GM19324 (cell line): ENCODE data around the gene GCH1.
"Not testable (repeated sequence)": the region's sequence is repeated elsewhere in the genome, so short reads cannot be mapped to it uniquely, and the experiment has no call there.

Source experiments
- ATAC-seq: cut with Tn5 transposase; IDR thresholded peaks from one replicate; pipeline ENCODE4 v1.9.1; 2021; ENCODE audit warnings: mild to moderate bottlenecking, moderate library complexity; ENCODE audit not compliant: unreplicated experiment, low FRiP score

GCH1 gene

GRCh38 chr14:54902521-54903420 lies at the start of gene GCH1:
Gene GCH1, minus strand, starts transcription at chr14:54902826. Its CDS starts 163 bp downstream, at chr14:54902663.
- ATAC-seq, result peak; percentile 89

GRCh38 chr14:54947230-54947629 lies 44.6 kb upstream of the GCH1 start:
- ATAC-seq, result no peak

GRCh38 chr14:54946500-54946899 lies 43.9 kb upstream of the GCH1 start:
- ATAC-seq, result no peak

GRCh38 chr14:54944737-54945391 lies 42.2 kb upstream of the GCH1 start:
- ATAC-seq, result no peak

GRCh38 chr14:54942913-54943312 lies 40.3 kb upstream of the GCH1 start:
- no peak for ATAC-seq

GRCh38 chr14:54936816-54937215 lies 34.2 kb upstream of the GCH1 start:
- no peak for ATAC-seq

- ATAC-seq, result no peak
Measured at GRCh38 chr14:54935958-54936357, 33.3 kb upstream of the GCH1 start.

GRCh38 chr14:54935100-54935499 lies 32.5 kb upstream of the GCH1 start:
- no peak for ATAC-seq

- ATAC-seq, result no peak
Measured at GRCh38 chr14:54933006-54933405, 30.4 kb upstream of the GCH1 start.

- ATAC-seq, result no peak
Measured at GRCh38 chr14:54931598-54932340, 29.1 kb upstream of the GCH1 start.

GRCh38 chr14:54931101-54931500 lies 28.5 kb upstream of the GCH1 start:
- no peak for ATAC-seq

GRCh38 chr14:54929556-54929955 lies 26.9 kb upstream of the GCH1 start:
- ATAC-seq, result no peak

GRCh38 chr14:54928216-54928615 lies 25.6 kb upstream of the GCH1 start:
- ATAC-seq, result no peak

- no peak for ATAC-seq
Measured at GRCh38 chr14:54927551-54927950, 24.9 kb upstream of the GCH1 start.

- not testable (repeated sequence) for ATAC-seq
Measured at GRCh38 chr14:54926570-54926969, 23.9 kb upstream of the GCH1 start.

GRCh38 chr14:54922598-54922997 lies 20.0 kb upstream of the GCH1 start:
- no peak for ATAC-seq

GRCh38 chr14:54920052-54920451 lies 17.4 kb upstream of the GCH1 start:
- ATAC-seq, result no peak

- ATAC-seq, result no peak
Measured at GRCh38 chr14:54919330-54919729, 16.7 kb upstream of the GCH1 start.

GRCh38 chr14:54918427-54918826 lies 15.8 kb upstream of the GCH1 start:
- no peak for ATAC-seq

GRCh38 chr14:54916101-54916500 lies 13.5 kb upstream of the GCH1 start:
- ATAC-seq, result no peak
